Forelimb muscle (tissue), 1 donor: ENCODE results near the gene HAPLN3. TPM values are rescaled to one million over a fixed set of nuclear protein-coding genes. Genes with fewer than 3 reads are reported as not detected.

ENCODE experiments used
- DNase-seq: peaks from one replicate; pipeline ENCODE4 v3.0.0-alpha.2; 2013; ENCODE audit warnings: low read depth
- polyA plus RNA-seq: library from polyadenylated mRNA; unstranded; fragments of 120-200 nt; gene quantifications from one replicate; pipeline ENCODE4 v1.2.1, GENCODE V29; 2013; ENCODE audit not compliant: insufficient read length

The HAPLN3 gene
- polyA plus RNA-seq, 1 donor, result 9.4 TPM

DNA sequence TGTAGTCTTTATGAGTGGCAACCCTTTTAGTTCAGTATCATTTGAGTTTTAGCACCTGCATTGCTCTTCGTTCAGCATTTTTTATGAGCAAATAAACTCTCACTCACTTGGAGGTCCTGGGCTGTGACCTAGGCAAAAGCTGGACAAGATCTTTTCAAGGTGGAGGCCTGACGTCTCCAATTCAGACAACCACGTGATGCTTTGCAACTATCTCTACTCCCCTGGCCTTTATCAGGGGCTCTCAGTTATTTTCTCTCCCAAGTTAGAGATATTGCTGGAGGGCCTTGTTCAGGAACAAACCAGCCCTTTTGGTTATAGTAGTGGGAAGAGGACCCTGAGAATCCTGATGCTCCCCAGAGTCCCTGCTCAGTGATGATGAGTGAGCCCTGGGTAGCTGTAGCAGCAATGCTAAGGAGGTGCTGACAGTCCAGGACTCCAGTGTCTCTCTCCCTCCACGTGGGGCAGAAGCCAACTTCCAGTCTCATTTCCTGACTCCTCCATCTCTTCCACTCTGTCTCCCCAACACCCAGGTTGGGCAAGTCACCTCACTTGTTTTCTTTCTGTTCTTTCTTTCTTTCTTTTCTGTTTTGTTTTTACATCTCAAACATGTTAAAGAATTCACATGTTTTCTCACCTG, 30.4 kb downstream of the HAPLN3 start:
- DNase-seq, result no peak

- DNase-seq, result no peak
These were observed 31.9 kb downstream of the HAPLN3 start for GRCh38 chr15:88863412-88863811.

- no peak for DNase-seq
These were observed 35.1 kb downstream of the HAPLN3 start for GRCh38 chr15:88860212-88860611.

DNA sequence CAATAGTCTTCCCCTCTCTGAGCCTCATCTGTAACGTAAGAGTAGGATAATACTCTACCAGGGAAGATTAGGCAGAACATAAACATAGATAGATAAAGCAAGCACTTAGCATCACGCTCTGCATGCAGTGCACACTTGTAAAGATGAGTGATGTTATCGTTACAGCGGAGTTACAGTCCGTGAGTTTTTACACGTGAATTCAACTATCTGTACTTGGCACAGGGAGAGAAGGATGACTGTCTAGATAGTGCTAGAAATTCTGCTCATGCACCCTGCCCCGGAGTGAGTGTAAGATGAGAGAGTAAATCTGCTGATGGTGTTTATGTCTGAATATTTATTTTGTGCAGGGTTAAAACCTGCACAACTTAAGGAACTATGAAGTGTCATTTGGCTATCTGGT, 35.8 kb downstream of the HAPLN3 start:
- no peak for DNase-seq

DNA sequence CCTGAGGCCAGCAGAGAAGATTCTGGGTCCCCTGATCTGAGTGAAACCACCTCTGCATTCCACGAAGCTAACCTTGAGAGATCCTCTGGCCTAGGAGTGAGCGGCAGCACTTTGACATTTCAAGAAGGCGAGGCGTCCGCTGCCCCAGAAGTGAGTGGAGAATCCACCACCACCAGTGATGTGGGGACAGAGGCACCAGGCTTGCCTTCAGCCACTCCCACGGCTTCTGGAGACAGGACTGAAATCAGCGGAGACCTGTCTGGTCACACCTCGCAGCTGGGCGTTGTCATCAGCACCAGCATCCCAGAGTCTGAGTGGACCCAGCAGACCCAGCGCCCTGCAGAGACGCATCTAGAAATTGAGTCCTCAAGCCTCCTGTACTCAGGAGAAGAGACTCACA, 36.4 kb downstream of the HAPLN3 start:
- no peak for DNase-seq

DNA sequence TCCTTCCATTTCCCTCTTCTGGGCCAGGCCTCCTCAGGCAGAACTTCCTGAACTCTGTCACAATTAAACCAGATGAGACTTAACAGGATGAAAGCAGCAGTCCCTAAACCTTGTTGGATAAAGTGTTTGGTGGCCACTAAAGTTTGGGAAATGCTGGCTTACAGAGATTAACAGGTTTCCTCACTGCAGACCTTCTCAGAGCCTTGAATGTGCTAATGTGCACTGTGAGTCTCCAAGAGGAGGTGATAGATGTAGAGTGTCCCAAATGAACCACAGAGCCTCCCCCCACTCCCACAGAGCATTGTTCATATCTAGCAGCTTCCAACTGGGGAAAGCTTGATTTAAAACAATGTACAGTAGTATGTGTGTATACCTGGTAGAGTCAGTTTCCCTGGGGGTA, 42.9 kb downstream of the HAPLN3 start:
- DNase-seq, result no peak

DNA sequence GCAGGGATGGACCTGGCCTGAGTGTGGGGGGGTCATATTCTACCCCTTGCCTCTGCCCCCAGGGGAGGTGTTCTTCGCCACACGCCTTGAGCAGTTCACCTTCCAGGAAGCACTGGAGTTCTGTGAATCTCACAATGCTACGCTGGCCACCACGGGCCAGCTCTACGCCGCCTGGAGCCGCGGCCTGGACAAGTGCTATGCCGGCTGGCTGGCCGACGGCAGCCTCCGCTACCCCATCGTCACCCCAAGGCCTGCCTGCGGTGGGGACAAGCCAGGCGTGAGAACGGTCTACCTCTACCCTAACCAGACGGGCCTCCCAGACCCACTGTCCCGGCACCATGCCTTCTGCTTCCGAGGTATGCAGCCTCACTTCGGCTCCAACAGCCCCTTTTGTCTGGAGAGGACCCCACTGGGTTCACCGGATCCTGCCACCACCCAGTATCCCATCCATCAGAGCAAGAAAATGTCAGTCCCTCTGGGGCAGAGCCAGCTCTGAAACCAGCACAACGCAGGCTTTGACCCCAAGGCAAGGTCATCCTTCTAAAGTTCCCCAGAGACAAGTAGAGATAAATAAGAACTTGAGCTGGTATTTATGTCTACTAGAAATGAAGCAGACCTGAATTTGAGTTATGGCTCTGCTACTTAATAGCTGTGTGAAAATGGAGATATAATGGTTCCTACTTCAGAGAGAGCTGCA, 45.8 kb downstream of the HAPLN3 start:
- no peak for DNase-seq

GRCh38 chr15:88848203-88848602, 47.1 kb downstream of the HAPLN3 start:
- DNase-seq, result no peak

DNA sequence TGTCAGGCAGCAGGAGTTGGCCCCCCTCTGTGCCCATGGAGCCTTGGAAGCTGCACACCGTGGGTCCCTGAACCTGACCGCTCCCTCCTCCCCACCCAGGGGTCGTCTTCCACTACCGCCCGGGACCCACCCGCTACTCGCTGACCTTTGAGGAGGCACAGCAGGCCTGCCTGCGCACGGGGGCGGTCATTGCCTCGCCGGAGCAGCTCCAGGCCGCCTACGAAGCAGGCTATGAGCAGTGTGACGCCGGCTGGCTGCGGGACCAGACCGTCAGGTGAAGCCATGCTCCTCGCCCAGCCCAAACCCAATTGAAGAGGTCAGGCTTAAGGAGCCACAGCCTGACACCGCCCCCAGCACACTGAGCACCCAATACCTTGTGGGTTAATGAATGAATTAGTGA, 48.2 kb downstream of the HAPLN3 start:
- no peak for DNase-seq

DNA sequence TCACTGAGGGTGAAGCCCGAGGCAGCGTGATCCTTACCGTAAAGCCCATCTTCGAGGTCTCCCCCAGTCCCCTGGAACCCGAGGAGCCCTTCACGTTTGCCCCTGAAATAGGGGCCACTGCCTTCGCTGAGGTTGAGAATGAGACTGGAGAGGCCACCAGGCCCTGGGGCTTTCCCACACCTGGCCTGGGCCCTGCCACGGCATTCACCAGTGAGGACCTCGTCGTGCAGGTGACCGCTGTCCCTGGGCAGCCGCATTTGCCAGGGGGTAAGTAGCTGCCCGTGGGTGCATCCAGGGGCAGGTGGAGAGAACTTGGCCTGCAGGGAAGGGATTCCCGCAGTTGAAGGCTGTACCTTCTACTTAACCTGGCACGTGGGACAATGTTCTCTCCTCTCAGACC, 49.7 kb downstream of the HAPLN3 start:
- no peak for DNase-seq

DNA sequence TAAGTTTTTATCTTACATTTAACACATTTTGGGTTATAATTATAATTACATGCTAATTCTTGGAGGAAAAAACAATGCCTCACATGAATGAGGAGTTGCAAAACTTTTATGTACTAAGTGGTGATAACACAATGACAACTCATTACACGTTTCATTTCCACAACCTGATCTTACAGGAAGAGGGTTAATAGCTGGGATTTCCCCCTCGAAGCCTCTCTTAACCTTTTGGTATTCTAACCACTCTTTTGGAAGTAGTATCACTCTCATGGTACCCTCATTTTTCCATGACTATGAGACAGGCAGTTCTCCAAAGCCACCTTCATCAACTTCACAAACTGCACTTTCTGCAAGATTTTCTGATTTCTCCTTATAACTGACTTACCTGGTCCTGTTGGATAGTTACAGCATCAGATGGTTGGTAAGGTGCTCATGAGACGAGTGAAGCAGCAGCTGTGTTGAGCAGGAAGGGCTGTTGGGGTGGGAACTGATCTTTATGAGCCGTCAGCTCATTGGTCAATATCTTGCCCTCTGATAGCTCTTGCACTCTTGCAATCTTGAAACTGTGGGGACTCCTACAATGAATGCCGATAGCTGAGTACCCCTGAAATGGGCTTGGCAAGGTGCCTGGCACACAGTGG, 50.5 kb downstream of the HAPLN3 start:
- DNase-seq, result no peak

- DNase-seq, result no peak
These were observed 52.0 kb downstream of the HAPLN3 start for GRCh38 chr15:88843334-88843733.

GRCh38 chr15:88842156-88842555, 53.2 kb downstream of the HAPLN3 start:
- DNase-seq, result no peak

GRCh38 chr15:88841236-88841635, 54.1 kb downstream of the HAPLN3 start:
- no peak for DNase-seq

DNA sequence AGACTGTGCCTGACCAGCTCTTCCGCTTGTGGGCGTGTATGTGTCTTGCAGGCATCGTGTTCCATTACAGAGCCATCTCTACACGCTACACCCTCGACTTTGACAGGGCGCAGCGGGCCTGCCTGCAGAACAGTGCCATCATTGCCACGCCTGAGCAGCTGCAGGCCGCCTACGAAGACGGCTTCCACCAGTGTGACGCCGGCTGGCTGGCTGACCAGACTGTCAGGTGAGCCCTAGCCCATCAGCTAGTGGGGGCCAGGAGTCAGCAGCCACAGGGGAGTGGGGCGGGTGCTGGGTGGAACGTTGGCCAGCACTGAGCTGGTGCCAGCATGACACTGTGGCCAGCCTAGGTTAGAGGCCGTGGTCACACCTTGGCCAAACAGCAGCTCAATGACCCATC, 55.4 kb downstream of the HAPLN3 start:
- no peak for DNase-seq

GRCh38 chr15:88839146-88839545, 56.2 kb downstream of the HAPLN3 start:
- DNase-seq, result no peak

- DNase-seq, result no peak
These were observed 56.7 kb downstream of the HAPLN3 start for GRCh38 chr15:88838667-88839066.

GRCh38 chr15:88835646-88836045, 59.7 kb downstream of the HAPLN3 start:
- DNase-seq, result no peak

- DNase-seq, result no peak
These were observed 60.2 kb downstream of the HAPLN3 start for GRCh38 chr15:88835119-88835518.

GRCh38 chr15:88834211-88834812, 61.0 kb downstream of the HAPLN3 start:
- DNase-seq, result peak; percentile 2

DNA sequence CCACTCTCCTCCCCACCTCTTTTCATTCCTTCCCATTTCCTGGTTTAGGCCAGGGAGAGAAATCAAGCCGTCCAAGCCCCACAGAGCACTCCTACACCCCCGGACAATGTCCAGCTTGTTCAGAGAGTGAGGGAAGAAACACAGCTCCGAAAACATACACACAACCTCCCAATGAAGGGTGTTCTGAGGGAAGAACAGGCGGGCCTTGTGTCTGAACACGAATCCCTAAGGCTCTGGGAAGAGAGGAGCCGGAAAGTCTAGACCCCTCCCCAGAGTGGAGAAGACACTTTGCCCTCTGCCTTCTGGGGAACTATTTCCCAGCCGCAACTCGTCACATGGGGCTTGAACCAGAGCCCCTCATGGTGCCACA, 61.6 kb downstream of the HAPLN3 start:
- DNase-seq, result no peak

DNA sequence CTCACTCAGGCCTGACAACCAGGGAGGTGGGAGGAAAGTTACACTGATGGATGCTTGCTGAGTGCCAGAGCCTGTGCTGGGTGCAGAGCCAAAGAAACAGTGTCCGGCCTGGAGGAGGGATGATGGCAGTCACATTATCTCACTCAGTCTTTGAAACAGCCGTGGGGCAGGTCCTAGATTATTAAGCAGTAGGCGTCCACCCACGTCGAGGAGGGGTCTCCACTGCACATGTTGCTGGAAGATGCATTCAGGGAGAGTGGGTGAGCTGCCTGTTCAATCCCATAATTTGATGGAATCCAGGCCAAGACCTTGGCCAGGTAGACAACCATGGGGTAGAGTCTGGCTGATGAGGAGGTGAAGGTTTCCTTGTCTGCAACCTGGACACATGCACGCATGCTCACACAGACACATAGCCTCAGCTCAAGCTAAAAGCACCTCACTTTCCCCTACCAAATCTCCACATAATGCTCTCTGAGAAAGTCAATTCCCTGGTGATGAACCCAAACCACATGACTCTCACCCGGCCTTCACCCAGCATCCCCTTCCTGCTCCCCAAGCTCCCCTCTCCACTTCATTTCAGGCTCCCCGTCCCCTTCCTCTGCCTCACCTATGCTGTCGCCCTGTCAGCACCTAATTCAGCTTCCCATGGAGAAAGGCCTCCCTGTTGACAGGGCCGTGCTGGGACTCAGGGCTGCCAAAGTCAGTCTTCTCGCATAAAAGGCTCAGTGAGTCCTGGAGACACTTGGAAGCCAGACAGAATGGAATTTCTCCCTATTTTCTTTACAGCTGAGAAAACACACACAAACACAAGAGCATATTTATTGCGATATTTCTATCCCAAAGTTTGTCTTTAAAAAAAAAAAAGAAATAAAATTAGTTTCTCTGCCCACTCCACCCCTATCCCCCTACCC, 62.3 kb downstream of the HAPLN3 start:
- DNase-seq, result no peak
